GM18858 (cell line): ENCODE results near the gene GUK1.

Experiments used
- ATAC-seq: cut with Tn5 transposase; IDR thresholded peaks from one replicate; pipeline ENCODE4 v1.9.1; 2021; ENCODE audit not compliant: unreplicated experiment

Gene GUK1

GRCh38 chr1:228125185-228125584 lies 14.9 kb upstream of the GUK1 start:
- no peak for ATAC-seq

- no peak for ATAC-seq
These were observed 8.3 kb upstream of the GUK1 start for GRCh38 chr1:228131766-228132165.

- ATAC-seq, result no peak
These were observed 5.5 kb upstream of the GUK1 start for GRCh38 chr1:228134591-228134990.

DNA sequence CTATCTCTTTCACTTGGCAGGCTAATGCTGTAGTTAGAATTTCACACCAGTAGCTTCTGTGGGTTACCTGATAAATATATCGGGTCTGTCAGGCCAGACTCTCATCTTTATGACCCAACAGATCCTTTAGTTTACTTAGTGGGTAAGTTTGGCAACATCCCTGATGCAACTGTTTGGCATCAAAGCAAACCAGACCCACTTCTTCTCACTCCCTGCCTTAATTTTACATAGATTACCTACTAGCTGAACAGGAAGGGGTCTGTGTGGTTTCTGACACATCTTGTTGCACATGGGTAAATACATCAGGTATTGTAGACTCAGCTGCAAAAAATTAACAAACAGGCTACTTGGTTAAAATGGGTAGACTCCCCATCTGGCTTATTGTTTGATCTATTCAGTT lies 3.2 kb upstream of the GUK1 start:
- ATAC-seq, result no peak

- no peak for ATAC-seq
These were observed 611 bp upstream of the GUK1 start for GRCh38 chr1:228139406-228139930.

GRCh38 chr1:228140724-228141225 lies 696 bp downstream of the GUK1 start:
- ATAC-seq, result no peak

DNA sequence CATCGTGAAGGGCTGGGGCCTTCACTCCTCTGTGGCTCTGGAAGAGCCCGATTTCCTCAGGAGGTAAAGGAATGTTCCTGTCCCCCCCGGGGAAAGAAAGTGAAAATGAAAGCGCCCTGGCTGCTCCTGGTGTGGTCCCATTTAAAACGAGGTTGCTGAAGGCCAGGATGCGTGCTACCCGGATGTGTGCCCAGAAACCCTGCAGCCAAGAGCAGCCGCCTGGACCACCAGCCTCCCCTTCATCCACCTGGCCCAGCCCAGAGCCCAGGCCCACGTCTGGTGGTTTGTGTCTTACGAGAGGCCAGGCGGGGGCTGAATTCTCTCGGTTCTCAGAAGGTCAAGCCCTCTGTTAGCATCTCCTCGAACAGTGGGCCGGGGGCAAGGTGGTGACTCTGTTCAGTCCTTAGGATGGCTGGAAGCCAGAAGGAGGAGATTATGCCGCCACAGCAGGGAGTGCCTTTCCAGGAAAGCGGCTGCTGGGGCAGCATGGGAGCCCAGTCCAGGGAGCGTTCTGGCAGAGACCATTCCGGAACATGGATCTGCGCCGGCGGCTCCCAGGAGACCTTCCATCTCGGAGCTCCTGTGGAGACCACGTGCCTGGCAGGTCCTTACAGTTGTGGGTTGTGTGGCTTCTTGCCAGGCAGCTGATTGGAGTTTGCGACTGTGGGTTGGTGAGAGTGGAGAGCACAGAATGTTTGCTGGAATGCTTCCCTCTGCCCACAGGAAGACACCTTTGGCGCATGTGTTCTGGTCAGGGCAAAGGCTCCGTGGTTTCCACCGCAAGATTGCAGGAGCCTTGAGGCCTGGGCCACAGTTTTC lies 1.4 kb downstream of the GUK1 start:
- ATAC-seq, result no peak

DNA sequence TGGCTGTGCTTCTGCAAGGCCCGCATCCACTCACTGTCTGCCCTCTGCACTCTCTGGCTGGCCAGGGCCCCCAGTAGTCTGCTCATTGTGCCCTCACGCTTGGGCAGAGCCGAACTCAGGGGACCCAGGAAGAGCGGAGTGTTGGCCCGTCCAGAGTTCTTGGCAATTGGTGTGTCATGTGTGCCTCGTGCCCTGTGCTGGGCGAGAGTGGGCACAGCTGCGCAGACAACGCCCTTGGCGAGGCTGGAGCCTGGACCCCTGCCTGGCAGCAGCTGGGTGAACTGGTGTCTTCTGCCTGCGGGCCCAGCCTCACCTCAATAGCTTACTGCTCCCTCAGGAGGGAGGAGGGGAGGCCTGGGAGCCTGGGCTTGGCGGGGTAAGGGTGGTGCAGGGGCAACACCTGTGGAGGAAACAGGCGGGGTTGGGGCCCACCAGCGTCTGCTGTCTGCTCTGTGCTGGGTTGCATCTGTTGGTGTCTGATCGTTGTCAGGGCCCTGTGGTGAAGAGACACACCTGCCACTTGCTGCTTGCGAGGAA lies 2.1 kb downstream of the GUK1 start:
- ATAC-seq, result no peak

GRCh38 chr1:228142701-228143136 lies 2.6 kb downstream of the GUK1 start:
- no peak for ATAC-seq

DNA sequence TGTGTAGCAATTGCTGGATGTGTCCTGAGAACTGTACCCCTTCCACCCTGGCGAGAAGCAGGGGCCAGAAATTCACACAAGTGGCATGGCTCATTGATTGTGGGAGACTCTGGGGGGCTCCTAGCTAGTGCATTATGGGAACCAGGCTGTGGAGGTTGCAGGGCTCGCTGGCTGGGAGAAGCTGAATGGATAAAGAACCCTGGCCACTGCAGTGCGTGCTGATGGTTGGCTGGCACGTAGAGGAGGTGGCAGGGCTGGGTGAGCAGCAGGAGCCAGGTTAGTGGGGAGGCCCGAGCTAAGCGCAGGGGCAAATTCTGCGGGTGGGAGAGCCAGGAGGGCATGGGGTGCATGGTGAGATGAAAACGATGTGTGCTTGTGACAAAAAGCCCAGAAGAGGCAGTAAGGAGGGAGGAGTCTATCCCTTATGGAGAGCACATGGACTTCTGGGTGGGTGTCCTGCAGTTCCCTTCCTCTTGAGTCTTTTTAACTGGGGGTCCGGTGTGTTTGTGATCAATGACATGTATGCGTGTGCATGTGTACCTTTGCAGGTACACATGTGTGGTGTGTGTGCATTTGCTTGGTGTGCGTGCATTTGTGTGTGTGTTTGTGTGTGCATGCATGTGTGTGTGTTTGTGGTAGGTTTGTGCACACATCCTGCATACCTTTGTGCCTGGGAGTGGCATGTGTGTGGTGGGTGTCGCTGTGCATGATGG lies 3.6 kb downstream of the GUK1 start:
- no peak for ATAC-seq

DNA sequence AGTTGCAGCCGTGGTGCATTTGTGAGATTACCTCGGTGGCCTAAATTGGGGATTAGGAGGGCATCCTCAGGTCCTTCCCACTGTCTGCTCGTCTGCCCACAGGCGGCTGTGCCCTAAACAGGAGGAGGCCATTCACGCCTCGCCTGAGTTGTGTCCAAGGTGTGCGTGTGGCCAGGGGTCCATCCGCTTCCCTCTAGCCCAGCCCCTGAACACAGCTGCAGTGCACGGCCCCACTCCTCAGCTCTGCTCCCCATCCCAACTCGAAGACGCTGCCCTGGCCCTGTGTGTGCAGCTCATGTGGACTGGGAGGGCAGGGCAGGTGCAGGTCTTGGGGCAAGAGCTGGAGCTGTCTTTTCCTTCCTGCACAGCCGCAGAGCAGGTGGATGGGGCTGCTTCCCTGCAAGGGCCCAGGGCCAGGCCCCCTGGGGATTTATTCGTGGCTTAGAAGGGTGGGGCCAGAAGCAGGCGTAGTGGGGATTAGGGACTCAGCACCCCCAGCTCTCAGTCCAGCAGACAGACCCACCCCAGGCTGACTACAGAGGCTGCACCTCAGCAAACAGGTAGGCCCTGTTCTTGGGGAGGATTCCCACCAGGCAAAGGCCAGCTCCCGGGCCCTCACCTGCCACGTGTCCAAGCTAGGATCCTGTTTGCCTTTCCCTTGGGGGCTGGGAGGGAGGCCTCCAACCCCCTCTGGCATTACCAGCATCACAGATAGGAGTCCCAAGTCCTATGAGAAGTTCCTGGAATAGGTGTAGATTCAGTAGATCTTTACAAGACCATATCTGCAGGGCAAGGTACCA lies 4.3 kb downstream of the GUK1 start:
- no peak for ATAC-seq

- ATAC-seq, result no peak
These were observed 4.9 kb downstream of the GUK1 start for GRCh38 chr1:228144993-228145343.

GRCh38 chr1:228145463-228146416 lies 5.7 kb downstream of the GUK1 start:
- no peak for ATAC-seq

- ATAC-seq, result no peak
These were observed 6.5 kb downstream of the GUK1 start for GRCh38 chr1:228146417-228147150.

DNA sequence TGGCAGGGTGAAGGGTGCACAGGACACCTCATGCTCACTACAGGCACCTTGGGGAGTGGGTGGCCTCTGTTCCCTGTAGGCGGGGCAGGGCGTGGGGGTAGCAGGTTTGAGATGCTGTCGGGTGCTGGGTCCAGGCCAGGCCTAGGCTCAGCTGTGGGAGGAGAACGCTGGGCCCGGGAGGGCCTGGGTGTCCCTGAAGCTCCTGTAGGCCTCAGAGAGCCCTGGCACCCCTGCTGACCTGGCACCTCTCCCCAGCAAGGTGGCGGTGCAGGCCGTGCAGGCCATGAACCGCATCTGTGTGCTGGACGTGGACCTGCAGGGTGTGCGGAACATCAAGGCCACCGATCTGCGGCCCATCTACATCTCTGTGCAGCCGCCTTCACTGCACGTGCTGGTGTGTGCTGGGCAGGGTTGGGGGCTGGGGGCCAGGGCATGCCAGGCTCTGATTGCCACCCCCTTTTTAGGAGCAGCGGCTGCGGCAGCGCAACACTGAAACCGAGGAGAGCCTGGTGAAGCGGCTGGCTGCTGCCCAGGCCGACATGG lies 7.1 kb downstream of the GUK1 start:
- ATAC-seq, result no peak

DNA sequence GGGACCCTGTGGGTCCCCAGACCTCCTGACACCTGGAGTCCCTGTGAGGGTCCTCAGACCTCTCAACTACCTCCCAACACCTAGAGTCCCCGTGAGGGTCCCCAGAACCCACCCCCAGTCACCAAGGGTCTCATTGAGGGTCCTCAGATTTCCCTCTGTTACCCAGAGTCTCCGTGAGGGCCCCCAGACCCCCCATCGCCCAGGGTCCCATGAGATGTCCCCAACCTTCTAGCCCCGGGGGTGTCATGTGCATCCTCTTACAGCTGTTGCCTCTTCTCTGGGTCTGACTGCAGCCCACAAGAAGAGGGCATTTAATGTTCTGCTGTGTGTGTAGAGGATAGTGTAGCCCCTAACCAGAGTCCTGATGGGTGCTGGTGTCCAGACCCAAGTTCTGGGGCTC lies 7.7 kb downstream of the GUK1 start:
- ATAC-seq, result no peak

DNA sequence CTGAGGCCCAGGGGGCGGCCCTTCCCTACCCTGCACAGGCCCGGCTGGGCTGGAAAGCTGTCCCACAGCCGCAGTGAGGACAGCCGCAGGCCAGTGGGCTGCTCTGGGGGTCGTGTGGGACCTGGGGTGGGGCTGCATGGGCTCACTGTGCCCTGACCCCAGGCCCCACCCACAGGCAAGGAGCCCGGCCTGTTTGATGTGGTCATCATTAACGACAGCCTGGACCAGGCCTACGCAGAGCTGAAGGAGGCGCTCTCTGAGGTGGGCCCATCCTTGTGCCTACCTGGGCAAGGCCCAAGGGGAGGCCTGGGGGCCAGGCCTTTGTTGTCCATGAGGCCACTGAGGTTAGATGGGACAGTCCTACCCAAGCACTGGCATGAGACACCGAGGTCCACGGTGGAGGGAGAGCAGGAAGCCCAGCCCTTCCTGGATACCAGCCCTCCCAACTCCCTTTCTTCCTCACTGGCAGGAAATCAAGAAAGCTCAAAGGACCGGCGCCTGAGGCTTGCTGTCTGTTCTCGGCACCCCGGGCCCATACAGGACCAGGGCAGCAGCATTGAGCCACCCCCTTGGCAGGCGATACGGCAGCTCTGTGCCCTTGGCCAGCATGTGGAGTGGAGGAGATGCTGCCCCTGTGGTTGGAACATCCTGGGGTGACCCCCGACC lies 8.2 kb downstream of the GUK1 start:
- ATAC-seq, result no peak

DNA sequence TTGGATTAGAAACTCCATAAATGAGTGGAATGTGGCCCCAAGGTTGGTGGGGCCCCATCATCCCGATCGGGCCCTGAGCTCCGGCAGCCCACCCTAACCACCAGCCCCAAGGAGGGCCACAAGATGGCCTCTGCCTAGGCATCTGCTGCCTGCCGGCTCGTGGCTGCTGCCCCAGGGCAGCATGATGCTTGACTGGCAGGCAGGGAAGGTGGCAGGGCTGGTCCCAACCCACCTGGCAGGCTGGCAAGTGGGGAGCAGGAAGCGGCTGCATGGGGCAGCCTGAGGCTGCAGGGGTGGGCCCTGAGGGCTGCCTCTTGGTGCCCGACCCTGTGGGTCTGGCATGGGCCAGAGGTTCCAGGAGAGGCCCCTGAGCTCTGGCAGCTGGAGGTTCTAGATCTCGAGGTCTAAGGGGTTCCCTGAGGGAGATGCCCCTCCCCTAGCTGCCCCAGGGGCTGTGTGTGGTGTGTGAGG lies 8.9 kb downstream of the GUK1 start:
- no peak for ATAC-seq
